ENCODE data around the gene MALT1. TPM values are rescaled to one million over a fixed set of nuclear protein-coding genes. Genes with fewer than 3 reads are reported as not detected.

MALT1 gene
- polyA plus RNA-seq, 1 donor from 2014 or later: 40.5 TPM

DNA sequence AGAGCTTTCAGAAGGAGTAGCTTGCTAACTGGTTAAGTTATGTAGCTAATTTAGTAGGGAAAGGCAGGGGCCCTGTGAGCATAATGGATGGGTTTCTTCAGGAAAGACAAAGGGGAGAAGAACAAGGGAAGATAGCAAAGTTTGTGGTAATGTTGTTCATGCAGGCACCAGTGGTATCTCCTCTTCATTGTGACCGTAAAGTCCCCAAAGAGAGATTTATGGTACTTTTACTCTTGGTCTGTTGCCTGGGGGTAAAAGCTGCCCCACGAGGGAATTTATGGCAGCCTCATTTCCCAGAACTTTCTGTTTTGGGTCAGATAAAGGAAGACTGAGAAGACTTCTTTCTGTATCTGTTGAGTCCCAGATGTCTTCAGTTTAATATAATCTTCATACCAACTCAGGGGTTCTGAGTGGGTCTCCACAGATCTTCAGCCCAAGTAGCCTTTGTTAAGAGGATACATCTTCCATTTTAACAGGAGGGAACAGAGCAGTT lies 27.5 kb downstream of the MALT1 start:
- TF ChIP-seq, protein P1, sequence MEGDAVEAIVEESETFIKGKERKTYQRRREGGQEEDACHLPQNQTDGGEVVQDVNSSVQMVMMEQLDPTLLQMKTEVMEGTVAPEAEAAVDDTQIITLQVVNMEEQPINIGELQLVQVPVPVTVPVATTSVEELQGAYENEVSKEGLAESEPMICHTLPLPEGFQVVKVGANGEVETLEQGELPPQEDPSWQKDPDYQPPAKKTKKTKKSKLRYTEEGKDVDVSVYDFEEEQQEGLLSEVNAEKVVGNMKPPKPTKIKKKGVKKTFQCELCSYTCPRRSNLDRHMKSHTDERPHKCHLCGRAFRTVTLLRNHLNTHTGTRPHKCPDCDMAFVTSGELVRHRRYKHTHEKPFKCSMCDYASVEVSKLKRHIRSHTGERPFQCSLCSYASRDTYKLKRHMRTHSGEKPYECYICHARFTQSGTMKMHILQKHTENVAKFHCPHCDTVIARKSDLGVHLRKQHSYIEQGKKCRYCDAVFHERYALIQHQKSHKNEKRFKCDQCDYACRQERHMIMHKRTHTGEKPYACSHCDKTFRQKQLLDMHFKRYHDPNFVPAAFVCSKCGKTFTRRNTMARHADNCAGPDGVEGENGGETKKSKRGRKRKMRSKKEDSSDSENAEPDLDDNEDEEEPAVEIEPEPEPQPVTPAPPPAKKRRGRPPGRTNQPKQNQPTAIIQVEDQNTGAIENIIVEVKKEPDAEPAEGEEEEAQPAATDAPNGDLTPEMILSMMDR (IDR thresholded peaks at IDR 0.05; ENCODE audit: poor library complexity, severe bottlenecking): no peak
- TF ChIP-seq SMC3 (conservative IDR thresholded peaks at IDR 0.05; ENCODE audit: poor library complexity): no peak
- TF ChIP-seq EZH2 (IDR thresholded peaks at IDR 0.05; ENCODE audit: borderline replicate concordance, insufficient read depth, low read length, poor library complexity, severe bottlenecking): no peak
- no peak for TF ChIP-seq TAF1 (IDR thresholded peaks at IDR 0.05; ENCODE audit: low read depth)
- no peak for TF ChIP-seq RAD21 (conservative IDR thresholded peaks at IDR 0.05)
- TF ChIP-seq MXI1 (conservative IDR thresholded peaks at IDR 0.05; ENCODE audit: poor library complexity, severe bottlenecking): no peak
- no peak for TF ChIP-seq POLR2AphosphoS5 (IDR thresholded peaks at IDR 0.05)
- no peak for TF ChIP-seq EP300 (conservative IDR thresholded peaks at IDR 0.05; ENCODE audit: poor library complexity, severe bottlenecking)
- TF ChIP-seq, protein P2, sequence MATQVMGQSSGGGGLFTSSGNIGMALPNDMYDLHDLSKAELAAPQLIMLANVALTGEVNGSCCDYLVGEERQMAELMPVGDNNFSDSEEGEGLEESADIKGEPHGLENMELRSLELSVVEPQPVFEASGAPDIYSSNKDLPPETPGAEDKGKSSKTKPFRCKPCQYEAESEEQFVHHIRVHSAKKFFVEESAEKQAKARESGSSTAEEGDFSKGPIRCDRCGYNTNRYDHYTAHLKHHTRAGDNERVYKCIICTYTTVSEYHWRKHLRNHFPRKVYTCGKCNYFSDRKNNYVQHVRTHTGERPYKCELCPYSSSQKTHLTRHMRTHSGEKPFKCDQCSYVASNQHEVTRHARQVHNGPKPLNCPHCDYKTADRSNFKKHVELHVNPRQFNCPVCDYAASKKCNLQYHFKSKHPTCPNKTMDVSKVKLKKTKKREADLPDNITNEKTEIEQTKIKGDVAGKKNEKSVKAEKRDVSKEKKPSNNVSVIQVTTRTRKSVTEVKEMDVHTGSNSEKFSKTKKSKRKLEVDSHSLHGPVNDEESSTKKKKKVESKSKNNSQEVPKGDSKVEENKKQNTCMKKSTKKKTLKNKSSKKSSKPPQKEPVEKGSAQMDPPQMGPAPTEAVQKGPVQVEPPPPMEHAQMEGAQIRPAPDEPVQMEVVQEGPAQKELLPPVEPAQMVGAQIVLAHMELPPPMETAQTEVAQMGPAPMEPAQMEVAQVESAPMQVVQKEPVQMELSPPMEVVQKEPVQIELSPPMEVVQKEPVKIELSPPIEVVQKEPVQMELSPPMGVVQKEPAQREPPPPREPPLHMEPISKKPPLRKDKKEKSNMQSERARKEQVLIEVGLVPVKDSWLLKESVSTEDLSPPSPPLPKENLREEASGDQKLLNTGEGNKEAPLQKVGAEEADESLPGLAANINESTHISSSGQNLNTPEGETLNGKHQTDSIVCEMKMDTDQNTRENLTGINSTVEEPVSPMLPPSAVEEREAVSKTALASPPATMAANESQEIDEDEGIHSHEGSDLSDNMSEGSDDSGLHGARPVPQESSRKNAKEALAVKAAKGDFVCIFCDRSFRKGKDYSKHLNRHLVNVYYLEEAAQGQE (IDR thresholded peaks at IDR 0.05; ENCODE audit: borderline replicate concordance): no peak
- Histone ChIP-seq H3K4me2 (ENCODE audit: low read length) (no peak overlapping the region), H4K20me1 (ENCODE audit: insufficient read depth) (no peaks in the 10 kb centered on the region), H3K9me3 (ENCODE audit: low read length) (no peaks in the 10 kb centered on the region), H3K9me2 (ENCODE audit: insufficient read depth, low read length) (no peaks in the 10 kb centered on the region), H3K4me3 (ENCODE audit: low read length) (no peak overlapping the region), H3F3A (ENCODE audit: insufficient read depth, low read length, poor library complexity, severe bottlenecking) (no peaks in the 10 kb centered on the region), H3K27me3 (ENCODE audit: insufficient read depth, low read depth, low read length) (no peaks in the 10 kb centered on the region), H3K27ac (ENCODE audit: low read length) (no peak overlapping the region), H3K79me2 (replicated peaks; ENCODE audit: insufficient read depth, low read length) (no peaks in the 10 kb centered on the region), H3K9ac (ENCODE audit: low read length) (no peak overlapping the region), H3K36me3 (ENCODE audit: insufficient read depth, low read length) (peaks cover 6% of the 10 kb centered on the region), H2AFZ (ENCODE audit: low read depth, low read length) (no peak overlapping the region)

DNA sequence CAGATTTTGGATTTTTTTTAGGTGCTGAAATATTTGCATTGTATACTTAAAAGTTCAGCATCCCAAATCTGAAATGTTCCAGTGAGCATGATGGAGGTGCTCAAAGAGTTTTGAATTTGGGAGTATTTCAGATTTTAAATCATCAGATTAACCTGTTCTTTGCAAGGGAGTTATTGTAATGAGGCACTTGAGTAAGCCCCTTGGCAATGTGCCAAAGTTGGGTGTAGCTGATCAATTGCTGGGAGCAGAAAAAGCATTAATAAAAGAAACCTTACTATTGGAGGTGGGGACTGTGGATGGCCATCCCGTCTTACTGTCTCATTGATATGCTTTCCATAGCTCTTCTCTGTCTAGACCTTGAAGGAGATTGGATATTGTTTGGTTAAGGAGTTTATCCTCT lies 28.3 kb downstream of the MALT1 start:
- Histone ChIP-seq H3K79me2 (replicated peaks; ENCODE audit: insufficient read depth, low read length) (no peaks in the 10 kb centered on the region), H3K36me3 (ENCODE audit: insufficient read depth, low read length) (peaks cover 6% of the 10 kb centered on the region), H2AFZ (ENCODE audit: low read depth, low read length) (no peak overlapping the region), H3K4me3 (ENCODE audit: low read length) (no peak overlapping the region), H3K9me2 (ENCODE audit: insufficient read depth, low read length) (no peaks in the 10 kb centered on the region), H4K20me1 (ENCODE audit: insufficient read depth) (no peaks in the 10 kb centered on the region), H3K27ac (ENCODE audit: low read length) (no peak overlapping the region), H3K9me3 (ENCODE audit: low read length) (no peaks in the 10 kb centered on the region), H3K27me3 (ENCODE audit: insufficient read depth, low read depth, low read length) (no peaks in the 10 kb centered on the region), H3K9ac (ENCODE audit: low read length) (no peak overlapping the region), H3F3A (ENCODE audit: insufficient read depth, low read length, poor library complexity, severe bottlenecking) (no peaks in the 10 kb centered on the region), H3K4me2 (ENCODE audit: low read length) (no peak overlapping the region)
- TF ChIP-seq, protein P1 (IDR thresholded peaks at IDR 0.05; ENCODE audit: poor library complexity, severe bottlenecking): no peak
- TF ChIP-seq EP300 (conservative IDR thresholded peaks at IDR 0.05; ENCODE audit: poor library complexity, severe bottlenecking) (no peak), EZH2 (IDR thresholded peaks at IDR 0.05; ENCODE audit: borderline replicate concordance, insufficient read depth, low read length, poor library complexity, severe bottlenecking) (no peak), RAD21 (conservative IDR thresholded peaks at IDR 0.05) (no peak), SMC3 (conservative IDR thresholded peaks at IDR 0.05; ENCODE audit: poor library complexity) (no peak), MXI1 (conservative IDR thresholded peaks at IDR 0.05; ENCODE audit: poor library complexity, severe bottlenecking) (no peak), POLR2AphosphoS5 (IDR thresholded peaks at IDR 0.05) (no peak), TAF1 (IDR thresholded peaks at IDR 0.05; ENCODE audit: low read depth) (no peak)
- TF ChIP-seq, protein P2 (IDR thresholded peaks at IDR 0.05; ENCODE audit: borderline replicate concordance): no peak
